Measurements from ENCODE around the gene FUBP3.
A peak's percentile ranks its signal among the peaks of the same experiment; 100 is the strongest.

GRCh38 chr9:130682421-130683121 is 103.2 kb downstream of the FUBP3 start:
- TF ChIP-seq, protein P1, sequence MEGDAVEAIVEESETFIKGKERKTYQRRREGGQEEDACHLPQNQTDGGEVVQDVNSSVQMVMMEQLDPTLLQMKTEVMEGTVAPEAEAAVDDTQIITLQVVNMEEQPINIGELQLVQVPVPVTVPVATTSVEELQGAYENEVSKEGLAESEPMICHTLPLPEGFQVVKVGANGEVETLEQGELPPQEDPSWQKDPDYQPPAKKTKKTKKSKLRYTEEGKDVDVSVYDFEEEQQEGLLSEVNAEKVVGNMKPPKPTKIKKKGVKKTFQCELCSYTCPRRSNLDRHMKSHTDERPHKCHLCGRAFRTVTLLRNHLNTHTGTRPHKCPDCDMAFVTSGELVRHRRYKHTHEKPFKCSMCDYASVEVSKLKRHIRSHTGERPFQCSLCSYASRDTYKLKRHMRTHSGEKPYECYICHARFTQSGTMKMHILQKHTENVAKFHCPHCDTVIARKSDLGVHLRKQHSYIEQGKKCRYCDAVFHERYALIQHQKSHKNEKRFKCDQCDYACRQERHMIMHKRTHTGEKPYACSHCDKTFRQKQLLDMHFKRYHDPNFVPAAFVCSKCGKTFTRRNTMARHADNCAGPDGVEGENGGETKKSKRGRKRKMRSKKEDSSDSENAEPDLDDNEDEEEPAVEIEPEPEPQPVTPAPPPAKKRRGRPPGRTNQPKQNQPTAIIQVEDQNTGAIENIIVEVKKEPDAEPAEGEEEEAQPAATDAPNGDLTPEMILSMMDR (IDR thresholded peaks at IDR 0.05) = peak in 5 of 7 experiments; percentile 65 to 80 (median 76)
- no peak for TF ChIP-seq POLR2A (IDR thresholded peaks at IDR 0.05)

All from stomach (tissue), 4 donors.